Smooth muscle cell of the brain vasculature (primary cell): ENCODE measurements around the gene SLC12A3.

Experiments used
- DNase-seq: peaks from one replicate; pipeline ENCODE4 v3.0.0-alpha.2; 2012; ENCODE audit warnings: low read depth, low spot score

The SLC12A3 gene

GRCh38 chr16:56848029-56848936, 16.7 kb upstream of the SLC12A3 start:
- no peak for DNase-seq

- DNase-seq: no peak
These were observed 15.9 kb upstream of the SLC12A3 start for GRCh38 chr16:56848955-56849689.

- no peak for DNase-seq
These were observed 15.0 kb upstream of the SLC12A3 start for GRCh38 chr16:56849690-56850680.

DNA sequence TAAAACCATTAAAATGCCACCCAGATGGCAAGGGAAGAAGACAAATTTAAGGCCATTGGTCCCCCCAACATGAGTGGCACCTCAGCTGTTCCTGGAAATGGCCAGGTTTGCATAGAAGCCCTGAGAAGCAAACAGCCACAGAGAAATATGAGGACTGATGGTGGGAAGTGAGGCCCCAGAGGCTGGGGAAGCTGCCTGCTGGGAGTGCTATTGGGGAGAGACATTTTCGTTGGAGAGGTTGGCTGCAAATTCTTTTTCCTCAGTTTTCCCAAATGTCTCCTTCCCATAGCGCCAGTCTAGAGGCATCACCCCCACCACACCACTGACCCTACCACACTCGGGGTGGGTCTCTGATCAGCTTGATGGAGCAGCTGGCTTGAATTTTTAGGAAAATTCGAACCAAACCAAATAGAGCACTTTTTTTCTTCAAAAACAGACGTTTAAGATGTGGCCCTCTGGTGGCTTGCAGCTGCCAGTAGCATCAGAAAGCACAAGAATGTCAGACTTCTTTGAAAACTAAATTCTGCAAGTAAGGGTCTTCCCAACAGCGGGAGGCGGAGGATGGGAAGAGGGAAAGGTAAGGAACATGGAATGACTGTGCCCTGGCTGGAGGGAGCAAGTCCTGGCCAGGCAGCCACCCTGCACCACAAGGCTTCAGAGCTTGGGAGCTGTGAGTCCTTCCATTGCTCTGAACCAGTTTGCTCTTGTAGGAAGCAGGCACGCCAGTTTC, 13.2 kb upstream of the SLC12A3 start:
- DNase-seq: no peak

GRCh38 chr16:56852401-56852730, 12.6 kb upstream of the SLC12A3 start:
- DNase-seq: no peak

DNA sequence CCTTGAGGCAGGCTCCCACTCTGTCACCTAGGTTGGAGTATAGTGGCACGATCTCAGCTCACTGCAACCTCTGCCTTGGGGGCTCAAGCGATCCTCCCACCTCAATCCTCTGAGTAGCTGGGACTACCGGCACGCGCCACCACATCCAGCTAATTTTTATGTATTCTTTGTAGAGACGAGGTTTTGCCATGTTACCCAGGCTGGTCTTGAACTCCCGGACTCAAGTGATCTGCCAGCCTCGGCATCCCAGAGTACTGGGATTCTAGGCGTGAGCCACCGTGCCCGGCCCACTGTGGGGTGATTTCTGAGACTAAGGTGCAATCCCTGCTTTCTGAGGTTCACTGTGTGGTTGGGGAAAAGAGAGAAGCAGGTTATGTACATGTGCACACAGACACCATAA, 12.0 kb upstream of the SLC12A3 start:
- no peak for DNase-seq

- DNase-seq: no peak
These were observed 9.8 kb upstream of the SLC12A3 start for GRCh38 chr16:56855201-56855600.

GRCh38 chr16:56855946-56856345, 9.1 kb upstream of the SLC12A3 start:
- no peak for DNase-seq

DNA sequence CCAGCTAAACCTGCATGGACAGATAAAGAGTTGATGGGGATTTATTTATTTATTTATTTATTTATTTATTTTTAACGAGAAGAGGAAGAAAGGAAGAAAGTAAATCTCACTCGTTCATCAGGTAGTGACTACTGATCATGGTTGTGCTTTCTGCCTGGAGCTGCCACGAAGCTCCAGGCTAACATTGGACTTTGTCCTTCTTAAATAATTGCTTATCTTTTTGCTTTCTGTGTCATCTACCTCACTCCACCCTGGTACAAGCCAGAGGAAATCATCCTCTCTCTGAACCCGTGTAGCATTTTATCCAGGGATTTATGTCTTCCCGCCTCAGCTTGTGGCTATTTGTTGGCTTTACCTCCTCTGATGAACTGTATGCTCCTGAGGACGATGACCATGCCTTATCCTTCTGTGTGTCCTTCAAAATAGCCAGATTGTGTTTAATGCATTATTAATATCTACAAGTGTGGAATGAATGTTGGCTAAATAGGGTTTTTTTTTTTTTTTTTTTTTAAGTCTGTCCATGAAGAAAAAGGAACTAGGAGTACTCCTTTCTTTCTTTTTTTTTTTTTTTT, 8.0 kb upstream of the SLC12A3 start:
- no peak for DNase-seq

GRCh38 chr16:56858374-56858773, 6.6 kb upstream of the SLC12A3 start:
- DNase-seq: no peak

DNA sequence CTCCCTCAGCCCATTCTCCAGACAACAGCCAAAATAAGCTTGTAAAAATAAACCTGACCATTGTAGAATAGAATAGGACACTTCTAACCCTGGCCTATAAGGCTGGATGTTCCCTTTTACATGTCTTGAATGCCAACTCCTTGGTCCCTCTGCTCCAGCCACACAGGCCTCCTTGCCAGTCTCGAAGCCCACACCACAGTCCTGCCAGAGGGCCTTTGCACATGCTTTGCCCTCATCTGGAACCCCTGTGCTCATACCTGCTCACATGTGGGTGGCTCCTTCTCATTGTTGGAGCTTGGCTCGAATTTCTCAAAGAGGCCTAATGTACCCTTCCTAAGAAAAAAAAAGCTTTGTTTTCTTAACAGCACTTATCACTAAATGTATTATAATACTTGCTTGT, 5.4 kb upstream of the SLC12A3 start:
- no peak for DNase-seq

DNA sequence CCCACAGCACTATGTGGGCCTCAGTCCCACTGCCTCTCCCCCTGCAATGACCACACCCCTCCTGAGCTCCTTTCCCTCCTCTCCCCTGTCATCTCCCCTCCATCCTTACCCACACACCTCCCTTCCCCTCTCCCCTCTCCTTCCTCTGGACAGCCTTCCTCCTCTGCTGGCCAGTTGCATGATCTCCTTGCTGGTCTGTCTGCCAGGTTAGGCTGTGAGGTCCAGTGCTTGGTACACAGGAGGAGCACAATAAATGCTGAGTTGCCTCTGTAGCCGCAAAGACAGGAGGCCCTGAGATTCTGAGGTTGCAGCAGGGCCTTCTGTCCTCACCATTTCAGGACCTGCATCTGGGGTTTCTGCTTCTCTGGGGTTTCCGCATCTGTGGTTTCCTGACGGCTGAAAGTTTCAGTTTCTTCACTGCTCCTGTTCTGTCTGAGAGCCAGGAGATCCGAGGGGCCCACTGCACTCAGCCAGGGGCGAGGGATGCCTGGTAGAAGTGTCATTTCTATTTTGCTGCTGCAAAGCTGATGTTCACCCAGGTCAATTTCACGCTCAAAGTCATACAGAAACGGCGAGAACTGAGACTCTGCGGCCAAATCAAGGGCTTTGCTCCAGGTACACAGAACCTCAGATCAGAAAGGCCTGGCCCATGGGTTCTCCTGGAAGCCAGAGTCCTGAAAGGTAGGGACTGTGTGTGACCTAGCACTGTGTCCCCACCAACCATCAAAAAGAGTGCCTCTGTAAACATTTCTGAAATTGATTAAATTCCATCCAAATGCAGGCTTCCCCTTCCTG, 4.6 kb upstream of the SLC12A3 start:
- DNase-seq: no peak

DNA sequence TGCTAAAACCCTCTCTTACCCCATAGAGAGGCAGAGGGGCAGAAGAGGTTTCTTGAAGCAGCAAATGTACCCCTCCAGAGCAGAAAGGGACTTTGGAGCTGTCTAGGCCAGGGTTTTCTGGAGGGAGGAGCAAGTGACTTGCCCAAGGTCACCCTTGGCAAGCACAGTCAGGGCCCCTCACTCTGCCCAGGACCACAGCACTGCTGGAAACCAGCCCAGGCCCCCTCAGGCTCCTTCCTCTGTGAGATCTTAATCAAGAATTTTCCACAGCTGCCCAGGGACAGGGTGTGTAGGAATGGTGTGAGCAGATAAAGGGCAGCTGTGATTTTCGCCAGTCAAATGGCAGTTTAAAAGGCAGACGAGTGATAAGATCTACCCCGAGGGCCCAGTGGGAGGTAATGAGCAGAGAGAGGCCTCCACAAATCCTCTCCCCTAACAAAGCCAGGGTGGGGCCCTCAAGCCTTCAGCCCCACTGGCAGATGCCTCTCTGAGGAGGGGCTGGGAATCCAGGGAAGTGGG, 3.9 kb upstream of the SLC12A3 start:
- DNase-seq: no peak

GRCh38 chr16:56861756-56862155, 3.3 kb upstream of the SLC12A3 start:
- no peak for DNase-seq

GRCh38 chr16:56862776-56863175, 2.2 kb upstream of the SLC12A3 start:
- DNase-seq: no peak

DNA sequence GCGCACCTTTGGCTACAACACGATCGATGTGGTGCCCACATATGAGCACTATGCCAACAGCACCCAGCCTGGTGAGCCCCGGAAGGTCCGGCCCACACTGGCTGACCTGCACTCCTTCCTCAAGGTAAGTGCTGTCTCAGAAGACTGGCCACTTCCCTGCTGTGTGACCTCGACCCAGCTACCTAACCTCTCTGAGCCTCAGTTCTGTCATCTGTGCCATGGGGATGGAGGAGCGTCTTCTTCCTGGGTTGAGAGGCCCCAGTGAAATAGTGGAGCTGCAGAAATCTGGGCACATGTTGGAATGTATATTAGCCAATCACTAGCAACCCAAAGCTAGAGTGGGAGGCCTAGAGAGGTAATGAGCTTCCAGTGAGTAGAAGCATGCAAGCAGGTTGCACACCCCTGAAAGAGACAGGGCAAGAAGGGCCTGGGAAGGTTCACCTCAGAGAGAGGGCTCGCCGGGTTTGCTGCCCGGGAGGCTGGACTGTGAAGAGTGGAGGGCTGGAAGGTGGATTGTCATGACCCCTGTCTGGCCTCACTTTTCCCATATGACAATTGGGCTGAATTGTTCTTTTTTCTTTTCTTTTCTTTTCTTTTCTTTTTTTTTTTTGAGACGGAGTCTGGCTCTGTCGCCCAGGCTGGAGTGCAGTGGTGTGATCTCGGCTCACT, 521 bp downstream of the SLC12A3 start:
- DNase-seq: no peak

GRCh38 chr16:56866955-56867830, 2.2 kb downstream of the SLC12A3 start:
- peak; percentile 45 for DNase-seq

DNA sequence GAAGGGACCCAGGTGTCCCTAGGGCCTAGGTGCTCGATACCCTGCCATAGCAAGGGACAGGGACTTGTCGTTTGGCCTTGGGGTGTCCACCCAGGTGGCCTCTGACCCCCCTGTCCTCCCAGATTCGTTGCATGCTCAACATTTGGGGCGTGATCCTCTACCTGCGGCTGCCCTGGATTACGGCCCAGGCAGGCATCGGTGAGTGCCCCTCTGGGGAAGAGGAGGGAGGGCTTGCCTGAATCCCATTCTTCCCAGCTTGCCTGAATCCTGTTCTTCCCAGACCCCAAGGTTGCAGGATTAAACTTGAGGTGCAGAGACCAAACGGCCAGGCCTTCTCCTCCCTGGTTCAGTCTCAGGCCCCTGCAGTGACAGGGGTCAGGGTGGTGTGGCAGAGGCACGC, 3.2 kb downstream of the SLC12A3 start:
- DNase-seq: no peak
